RPMI8226 (cell line): ENCODE measurements around the gene KCNH8.
A peak's percentile ranks its signal among the peaks of the same experiment; 100 is the strongest.

Experiments used
- DNase-seq: peaks from one replicate; pipeline ENCODE4 v3.0.0-alpha.2; 2015

KCNH8 gene

GRCh38 chr3:19254784-19255338, 106.6 kb downstream of the KCNH8 start:
- no peak for DNase-seq

- no peak for DNase-seq
Observed at GRCh38 chr3:19256313-19256712, 108.0 kb downstream of the KCNH8 start.

- no peak for DNase-seq
Observed at GRCh38 chr3:19263606-19264005, 115.3 kb downstream of the KCNH8 start.

GRCh38 chr3:19264424-19264823, 116.1 kb downstream of the KCNH8 start:
- DNase-seq = peak; percentile 48

GRCh38 chr3:19267040-19267439, 118.7 kb downstream of the KCNH8 start:
- no peak for DNase-seq

GRCh38 chr3:19270481-19270880, 122.2 kb downstream of the KCNH8 start:
- DNase-seq = no peak

- DNase-seq = no peak
Observed at GRCh38 chr3:19272296-19272695, 124.0 kb downstream of the KCNH8 start.

GRCh38 chr3:19273091-19273490, 124.8 kb downstream of the KCNH8 start:
- no peak for DNase-seq

GRCh38 chr3:19274576-19274975, 126.3 kb downstream of the KCNH8 start:
- DNase-seq = no peak

- DNase-seq = no peak
Observed at GRCh38 chr3:19284974-19285373, 136.7 kb downstream of the KCNH8 start.

GRCh38 chr3:19293295-19293694, 145.0 kb downstream of the KCNH8 start:
- DNase-seq = no peak

GRCh38 chr3:19295208-19295607, 146.9 kb downstream of the KCNH8 start:
- no peak for DNase-seq

- no peak for DNase-seq
Observed at GRCh38 chr3:19331931-19332330, 183.6 kb downstream of the KCNH8 start.

- no peak for DNase-seq
Observed at GRCh38 chr3:19334120-19334519, 185.8 kb downstream of the KCNH8 start.

- DNase-seq = no peak
Observed at GRCh38 chr3:19338769-19339168, 190.5 kb downstream of the KCNH8 start.

GRCh38 chr3:19342389-19342788, 194.1 kb downstream of the KCNH8 start:
- no peak for DNase-seq

- DNase-seq = no peak
Observed at GRCh38 chr3:19346759-19347158, 198.4 kb downstream of the KCNH8 start.

- no peak for DNase-seq
Observed at GRCh38 chr3:19347671-19348070, 199.4 kb downstream of the KCNH8 start.

GRCh38 chr3:19348500-19348899, 200.2 kb downstream of the KCNH8 start:
- DNase-seq = no peak

- peak; percentile 34 for DNase-seq
Observed at GRCh38 chr3:19348941-19349564, 200.7 kb downstream of the KCNH8 start.

- DNase-seq = no peak
Observed at GRCh38 chr3:19357947-19358346, 209.6 kb downstream of the KCNH8 start.

GRCh38 chr3:19363071-19363470, 214.8 kb downstream of the KCNH8 start:
- no peak for DNase-seq

GRCh38 chr3:19364148-19364547, 215.8 kb downstream of the KCNH8 start:
- DNase-seq = no peak

- no peak for DNase-seq
Observed at GRCh38 chr3:19365471-19365870, 217.2 kb downstream of the KCNH8 start.

GRCh38 chr3:19384868-19385267, 236.6 kb downstream of the KCNH8 start:
- no peak for DNase-seq
